ENCODE data around the gene CYP2A6. TPM values are rescaled to one million over a fixed set of nuclear protein-coding genes. Genes with fewer than 3 reads are reported as not detected.

The CYP2A6 gene
- polyA plus RNA-seq, 1 donor, result not detected

DNA sequence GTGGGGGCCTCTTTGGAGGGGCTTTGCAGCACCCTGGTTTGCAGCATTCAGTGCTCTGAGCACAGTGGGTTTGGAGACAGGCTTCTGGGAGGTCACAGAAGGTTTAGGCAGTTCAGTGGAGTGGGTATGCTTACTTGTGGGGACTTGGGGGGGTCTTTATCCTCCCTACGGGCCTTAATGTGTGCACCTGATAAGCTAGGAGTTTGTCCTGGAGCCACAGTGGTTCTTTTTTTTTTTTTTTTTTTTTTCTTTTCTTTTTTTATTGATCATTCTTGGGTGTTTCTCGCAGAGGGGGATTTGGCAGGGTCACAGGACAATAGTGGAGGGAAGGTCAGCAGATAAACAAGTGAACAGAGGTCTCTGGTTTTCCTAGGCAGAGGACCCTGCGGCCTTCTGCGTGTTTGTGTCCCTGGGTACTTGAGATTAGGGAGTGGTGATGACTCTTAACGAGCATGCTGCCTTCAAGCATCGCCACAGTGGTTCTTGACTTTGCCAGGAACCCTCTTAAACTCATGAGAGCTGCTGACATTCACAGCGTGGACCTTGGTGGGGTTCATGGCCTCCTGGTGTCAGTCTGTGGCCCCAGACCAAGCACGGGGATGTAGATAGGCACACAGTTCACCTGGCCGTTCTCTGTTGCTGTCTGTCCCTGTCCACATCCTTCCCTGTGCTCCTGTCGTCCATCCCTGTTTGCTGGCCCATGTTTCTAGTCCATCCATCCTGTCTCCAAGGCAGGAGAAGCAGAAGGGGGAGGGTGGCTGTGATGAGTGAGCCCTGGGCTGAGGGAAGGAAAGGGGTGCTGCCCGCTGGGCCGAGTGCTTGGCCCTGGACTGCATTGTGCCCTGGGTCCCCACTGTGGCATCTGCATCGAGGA lies 48.6 kb downstream of the CYP2A6 start:
- no peak for DNase-seq

DNA sequence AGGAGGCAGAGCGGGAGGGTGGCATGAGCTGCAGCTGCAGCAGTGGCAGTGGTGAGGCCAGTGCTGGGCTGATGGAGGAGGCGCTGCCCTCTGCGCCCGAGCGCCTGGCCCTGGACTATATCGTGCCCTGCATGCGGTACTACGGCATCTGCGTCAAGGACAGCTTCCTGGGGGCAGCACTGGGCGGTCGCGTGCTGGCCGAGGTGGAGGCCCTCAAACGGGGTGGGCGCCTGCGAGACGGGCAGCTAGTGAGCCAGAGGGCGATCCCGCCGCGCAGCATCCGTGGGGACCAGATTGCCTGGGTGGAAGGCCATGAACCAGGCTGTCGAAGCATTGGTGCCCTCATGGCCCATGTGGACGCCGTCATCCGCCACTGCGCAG lies 49.3 kb downstream of the CYP2A6 start:
- no peak for DNase-seq

DNA sequence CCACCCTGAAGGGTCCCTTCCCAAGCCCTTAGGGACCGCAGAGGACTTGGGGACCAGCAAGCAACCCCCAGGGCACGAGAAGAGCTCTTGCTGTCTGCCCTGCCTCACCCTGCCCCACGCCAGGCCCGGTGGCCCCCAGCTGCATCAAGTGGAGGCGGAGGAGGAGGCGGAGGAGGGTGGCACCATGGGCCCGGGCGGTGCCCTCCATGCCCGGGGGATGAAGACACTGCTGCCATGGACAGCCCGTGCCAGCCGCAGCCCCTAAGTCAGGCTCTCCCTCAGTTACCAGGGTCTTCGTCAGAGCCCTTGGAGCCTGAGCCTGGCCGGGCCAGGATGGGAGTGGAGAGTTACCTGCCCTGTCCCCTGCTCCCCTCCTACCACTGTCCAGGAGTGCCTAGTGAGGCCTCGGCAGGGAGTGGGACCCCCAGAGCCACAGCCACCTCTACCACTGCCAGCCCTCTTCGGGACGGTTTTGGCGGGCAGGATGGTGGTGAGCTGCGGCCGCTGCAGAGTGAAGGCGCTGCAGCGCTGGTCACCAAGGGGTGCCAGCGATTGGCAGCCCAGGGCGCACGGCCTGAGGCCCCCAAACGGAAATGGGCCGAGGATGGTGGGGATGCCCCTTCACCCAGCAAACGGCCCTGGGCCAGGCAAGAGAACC lies 49.8 kb downstream of the CYP2A6 start:
- no peak for DNase-seq

DNA sequence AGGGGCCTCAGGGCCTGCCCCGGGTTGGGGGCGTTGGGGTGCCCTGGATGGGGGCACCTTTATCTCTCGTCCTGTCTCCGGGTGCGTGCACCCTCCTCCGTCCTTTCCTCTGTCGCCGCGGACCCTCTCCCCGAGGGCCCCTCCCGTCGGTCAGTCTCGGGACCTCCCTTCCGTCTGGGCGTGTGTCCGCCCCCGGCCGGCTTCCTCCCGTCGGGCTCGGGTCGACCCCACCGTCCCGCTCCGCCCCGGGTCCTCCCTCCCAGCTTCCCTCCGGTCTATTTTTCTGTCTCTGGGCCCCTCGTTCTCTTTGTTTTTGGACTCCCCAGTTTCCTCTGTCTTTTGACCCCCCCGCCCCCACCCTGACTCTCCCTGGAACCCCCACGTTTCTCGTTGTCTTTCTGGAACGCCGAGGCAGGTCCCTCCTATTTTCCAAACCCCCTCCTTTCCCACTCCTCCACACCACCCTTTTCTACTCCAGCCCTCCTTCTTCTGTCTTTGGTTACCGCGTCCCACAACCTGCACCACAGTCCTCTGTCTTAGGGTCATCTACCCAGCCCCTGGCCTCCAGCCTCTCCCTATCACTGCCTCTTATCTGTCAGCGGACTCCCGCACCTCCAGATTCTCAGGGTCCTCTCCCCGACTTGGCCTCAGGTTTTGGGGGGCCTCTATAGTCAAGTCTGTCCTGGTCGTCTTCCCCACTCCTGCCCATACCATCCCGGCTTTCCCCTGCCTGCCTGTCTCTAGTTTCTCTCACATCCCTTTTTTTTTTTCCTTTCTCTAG lies 50.5 kb downstream of the CYP2A6 start:
- DNase-seq, result peak; percentile 68

DNA sequence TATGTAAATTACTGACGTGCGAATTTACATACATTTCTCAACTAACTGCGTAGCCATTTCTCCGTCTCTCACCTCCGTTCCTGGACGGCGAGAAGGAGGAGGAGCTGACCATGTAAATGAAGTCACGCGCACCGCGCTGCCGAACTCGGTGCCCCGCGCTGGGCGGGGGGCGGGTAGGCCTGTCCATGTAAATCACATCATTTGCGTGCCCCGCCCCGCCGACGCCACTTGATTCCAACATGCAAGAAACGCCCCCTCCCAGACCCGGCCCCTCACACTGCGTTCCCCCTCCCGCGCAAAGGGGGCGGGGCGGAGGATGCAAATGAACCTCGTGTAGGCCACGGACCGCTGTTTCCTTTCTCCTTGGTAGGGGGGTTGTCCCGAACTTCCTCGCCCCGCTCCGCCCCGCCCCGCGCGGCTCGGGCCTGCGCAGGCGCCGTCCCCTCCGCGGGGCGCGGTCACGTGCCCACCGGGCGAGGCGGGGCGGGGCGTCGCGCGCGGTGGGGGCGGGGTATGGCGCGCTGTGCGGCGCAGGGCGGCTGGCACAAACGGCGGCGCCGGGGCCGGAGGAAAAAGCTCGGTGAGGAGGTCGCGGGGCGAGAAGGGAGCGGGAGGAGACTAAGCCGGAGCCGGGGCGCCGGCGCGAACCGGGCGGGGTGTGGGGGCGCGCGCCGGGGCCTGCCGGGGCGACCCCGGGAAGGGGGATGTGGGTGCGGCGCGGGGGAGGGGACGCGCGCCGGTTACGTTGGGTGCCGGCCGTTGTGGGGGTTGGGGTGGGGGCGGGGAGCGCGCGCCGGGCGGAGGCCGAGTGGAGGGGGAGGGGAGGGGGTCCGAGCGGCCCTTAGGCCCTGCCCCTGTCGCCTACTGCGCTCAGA lies 51.3 kb downstream of the CYP2A6 start, which contains the start of gene EGLN2:
Gene EGLN2, plus strand, starts transcription at position 509 of the 875 bp plus-strand sequence. CDS start 1,382 bp downstream, outside the sequence.
- DNase-seq, result peak; percentile 100

DNA sequence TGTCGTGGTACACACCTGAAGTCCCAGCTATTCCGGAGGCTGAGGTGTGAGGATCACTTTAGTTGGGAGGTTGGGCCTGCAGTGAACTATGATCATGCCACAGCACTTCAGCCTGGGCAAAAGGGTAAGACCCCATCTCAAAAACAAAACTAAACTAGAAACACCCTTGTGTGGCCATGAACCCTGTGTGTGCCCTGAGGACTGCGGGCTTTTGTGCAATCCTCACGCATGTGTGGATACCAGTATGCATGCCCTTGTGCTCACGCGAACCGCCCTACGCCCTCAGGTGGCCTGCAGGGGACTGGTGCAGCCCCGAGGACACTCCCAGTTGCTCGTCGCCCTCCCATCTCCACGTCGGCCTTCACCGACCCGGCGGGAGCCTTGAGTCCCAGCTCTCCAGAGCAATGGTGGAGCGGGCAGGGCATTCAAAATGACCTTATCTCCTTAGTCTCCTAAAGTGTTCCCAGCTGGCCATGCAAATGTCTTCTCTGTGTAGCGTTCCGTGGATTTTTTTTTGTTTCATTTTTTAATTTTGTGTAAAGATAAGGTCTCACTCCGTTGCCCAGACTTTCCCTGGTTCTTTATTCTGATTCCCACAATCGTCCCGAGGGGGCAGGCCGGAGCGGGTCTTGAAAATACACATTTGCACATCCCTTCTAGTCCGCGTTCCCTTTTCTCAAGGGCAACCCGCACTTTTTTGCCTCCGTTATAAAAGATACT lies 52.1 kb downstream of the CYP2A6 start:
- DNase-seq, result no peak

DNA sequence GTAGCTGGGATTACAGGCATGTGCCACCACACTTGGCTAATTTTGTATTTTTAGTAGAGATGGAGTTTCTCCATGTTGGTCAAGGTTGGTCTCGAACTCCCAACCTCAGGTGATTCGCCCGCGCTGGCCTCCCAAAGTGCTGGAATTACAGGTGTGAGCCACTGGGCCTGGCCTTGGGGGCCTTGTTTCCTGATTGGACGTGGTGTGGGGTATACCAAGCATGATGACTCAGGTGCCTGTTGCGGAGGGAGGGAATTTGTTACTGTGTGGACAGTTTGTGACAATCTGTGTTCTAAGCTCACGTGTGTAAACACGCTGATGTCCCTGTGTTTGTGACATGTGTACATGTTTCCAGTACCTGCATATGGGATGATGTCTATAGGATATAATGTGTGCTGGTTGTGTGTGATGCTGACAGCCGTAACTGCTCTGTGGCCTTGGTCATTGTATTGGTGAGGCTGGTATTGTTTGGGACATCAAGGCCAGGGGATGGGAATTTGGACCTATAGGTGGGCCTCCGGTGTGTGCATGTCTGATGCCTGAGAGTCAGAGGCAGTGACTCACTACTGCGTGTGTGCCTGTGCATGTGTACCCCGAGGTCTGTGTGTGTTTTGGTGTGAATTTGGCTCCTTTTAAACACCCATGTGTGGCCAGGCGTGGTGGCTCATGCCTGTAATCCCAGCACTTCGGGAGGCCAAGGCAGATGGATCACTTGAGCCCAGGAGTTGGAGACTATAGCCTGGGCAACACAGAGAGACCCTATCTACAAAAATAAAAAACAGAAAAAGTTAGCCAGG lies 52.9 kb downstream of the CYP2A6 start:
- DNase-seq, result no peak

Other genes starting within 250 kb of the CYP2A6 start
- 297 TPM for gene LTBP4, start 249.1 kb downstream of the CYP2A6 start, polyA plus RNA-seq (ENCODE audit: insufficient read length)
- 36.7 TPM for gene NUMBL, start 159.8 kb downstream of the CYP2A6 start, polyA plus RNA-seq (ENCODE audit: insufficient read length)
- gene COQ8B, start 133.6 kb downstream of the CYP2A6 start, polyA plus RNA-seq (ENCODE audit: insufficient read length), result 25.4 TPM
- gene ITPKC, start 133.3 kb downstream of the CYP2A6 start, polyA plus RNA-seq (ENCODE audit: insufficient read length), result 12.1 TPM
- 12.7 TPM for gene ACTMAP, start 100.0 kb downstream of the CYP2A6 start, polyA plus RNA-seq (ENCODE audit: insufficient read length)
- 75.2 TPM for gene SNRPA, start 99.2 kb downstream of the CYP2A6 start, polyA plus RNA-seq (ENCODE audit: insufficient read length)
- 1.2 TPM for gene MIA, start 74.9 kb downstream of the CYP2A6 start, polyA plus RNA-seq (ENCODE audit: insufficient read length)
- gene RAB4B, start 72.2 kb downstream of the CYP2A6 start, polyA plus RNA-seq (ENCODE audit: insufficient read length), result 11.1 TPM
- 46.1 TPM for gene EGLN2, start 51.3 kb downstream of the CYP2A6 start, polyA plus RNA-seq (ENCODE audit: insufficient read length)
- gene CYP2A7, start 31.8 kb upstream of the CYP2A6 start, polyA plus RNA-seq (ENCODE audit: insufficient read length), result not detected
- gene CYP2B6, start 140.8 kb upstream of the CYP2A6 start, polyA plus RNA-seq (ENCODE audit: insufficient read length), result not detected
- not detected for gene CYP2A13, start 238.0 kb upstream of the CYP2A6 start, polyA plus RNA-seq (ENCODE audit: insufficient read length)

All from hindlimb muscle (tissue), 1 donor.